Endothelial cell of umbilical vein (primary cell): ENCODE data around the gene ZNF791.

Experiments
- CTCF ChIP-seq, 2 donors: IDR thresholded peaks; 1 replicate in 1 of 2; 2 replicates in 1 of 2; pipeline ENCODE4 v1.5.1; 2011; ENCODE audit warnings: low read length in 2 of 2, mild to moderate bottlenecking in 2 of 2, moderate library complexity in 2 of 2, control low read depth in 1 of 2, inconsistent platforms in 1 of 2, low read depth in 1 of 2; ENCODE audit not compliant: insufficient read depth in 1 of 2; ENCODE audit errors: extremely low read depth in 1 of 2
- EZH2 ChIP-seq: IDR thresholded peaks from 2 replicates; pipeline ENCODE4 v1.6.1; 2012; ENCODE audit warnings: borderline replicate concordance, low read depth, mild to moderate bottlenecking, moderate library complexity, low read length, inconsistent platforms; ENCODE audit not compliant: severe bottlenecking
- FOS ChIP-seq: IDR thresholded peaks from 2 replicates; pipeline ENCODE4 v1.6.1; 2011; ENCODE audit warnings: mild to moderate bottlenecking, low read length, moderate library complexity, borderline replicate concordance; ENCODE audit not compliant: insufficient read depth
- GATA2 ChIP-seq: IDR thresholded peaks from 2 replicates; pipeline ENCODE4 v1.7.0; 2011; ENCODE audit warnings: low read depth, mild to moderate bottlenecking, moderate library complexity, mixed read lengths, low read length; ENCODE audit not compliant: insufficient read length, insufficient read depth
- JUN ChIP-seq: IDR thresholded peaks from 2 replicates; pipeline ENCODE4 v1.6.1; 2011; ENCODE audit warnings: borderline replicate concordance, low read depth; ENCODE audit not compliant: insufficient read length, insufficient read depth
- MAX ChIP-seq: IDR thresholded peaks from 2 replicates; pipeline ENCODE4 v1.6.1; 2011; ENCODE audit not compliant: insufficient read depth, insufficient read length
- MYC ChIP-seq: IDR thresholded peaks from one replicate; pipeline ENCODE4 v1.6.1; 2011; ENCODE audit warnings: mild to moderate bottlenecking, low read depth, low read length
- POLR2A ChIP-seq: IDR thresholded peaks from 2 replicates; pipeline ENCODE4 v1.6.1; 2012; ENCODE audit warnings: low read depth, mild to moderate bottlenecking, control low read depth, low read length
- POLR2AphosphoS5 ChIP-seq: IDR thresholded peaks from 2 replicates; pipeline ENCODE4 v1.6.1; 2012; ENCODE audit warnings: low read depth, mild to moderate bottlenecking, control low read depth, low read length, moderate library complexity; ENCODE audit not compliant: insufficient read depth

- no peak for TF ChIP-seq POLR2AphosphoS5
- TF ChIP-seq EZH2, result no peak
- TF ChIP-seq POLR2A, result no peak
- no peak for TF ChIP-seq CTCF (IDR thresholded peaks at IDR 0.05; ENCODE audit: extremely low read depth in 1 of 2, insufficient read depth in 1 of 2, low read depth in 1 of 2, low read length in 2 of 2)
- TF ChIP-seq GATA2, result no peak
- TF ChIP-seq MYC, result no peak
- TF ChIP-seq MAX, result no peak
- TF ChIP-seq JUN, result no peak
- no peak for TF ChIP-seq FOS
These were observed 36.3 kb downstream of the ZNF791 start for GRCh38 chr19:12647047-12647446.
